Ishikawa (cell line): Measurements from ENCODE around the gene RNF44.

Source experiments
- CEBPB ChIP-seq: IDR thresholded peaks from 2 replicates; pipeline ENCODE4 v1.6.1; 2012
- CREB1 ChIP-seq: IDR thresholded peaks from 2 replicates; pipeline ENCODE4 v1.6.1; 2012; ENCODE audit warnings: low read depth
- EGR1 ChIP-seq: IDR thresholded peaks from 2 replicates; pipeline ENCODE4 v1.6.1; 2012
- EP300 ChIP-seq: IDR thresholded peaks from 2 replicates; pipeline ENCODE4 v1.6.1; 2012; ENCODE audit warnings: borderline replicate concordance
- FOXM1 ChIP-seq: IDR thresholded peaks from 2 replicates; pipeline ENCODE4 v1.6.1; 2012; ENCODE audit warnings: low read depth, borderline replicate concordance
- MAX ChIP-seq: IDR thresholded peaks from 2 replicates; pipeline ENCODE4 v1.6.1; 2012
- NFIC ChIP-seq: IDR thresholded peaks from 2 replicates; pipeline ENCODE4 v1.6.1; 2012
- RAD21 ChIP-seq: IDR thresholded peaks from 2 replicates; pipeline ENCODE4 v1.6.1; 2012; ENCODE audit warnings: low read depth
- REST ChIP-seq: IDR thresholded peaks from 2 replicates; pipeline ENCODE4 v1.6.1; 2012; ENCODE audit warnings: low read depth, mild to moderate bottlenecking
- TAF1 ChIP-seq: IDR thresholded peaks from 2 replicates; pipeline ENCODE4 v1.6.1; 2012; ENCODE audit warnings: low read depth, mild to moderate bottlenecking
- TCF12 ChIP-seq: IDR thresholded peaks from 2 replicates; pipeline ENCODE4 v1.6.1; 2012; ENCODE audit warnings: low read depth
- TEAD4 ChIP-seq: IDR thresholded peaks from 2 replicates; pipeline ENCODE4 v1.6.1; 2012
- YY1 ChIP-seq: IDR thresholded peaks from 2 replicates; pipeline ENCODE4 v1.6.1; 2012; ENCODE audit warnings: low read depth
- ZBTB7A ChIP-seq: IDR thresholded peaks from 2 replicates; pipeline ENCODE4 v1.6.1; 2012; ENCODE audit warnings: low read depth
- TF ChIP-seq, protein P1 (sequence below): IDR thresholded peaks from 2 replicates; pipeline ENCODE4 v1.6.1; 2012

Gene RNF44

GRCh38 chr5:176535101-176535663, 2.0 kb downstream of the RNF44 start:
- no peak for TF ChIP-seq TCF12
- TF ChIP-seq NFIC: no peak
- no peak for TF ChIP-seq MAX
- TF ChIP-seq REST: no peak
- no peak for TF ChIP-seq EGR1
- TF ChIP-seq TAF1: no peak
- no peak for TF ChIP-seq RAD21
- no peak for TF ChIP-seq TEAD4
- no peak for TF ChIP-seq CEBPB
- TF ChIP-seq FOXM1: no peak
- TF ChIP-seq ZBTB7A: no peak
- TF ChIP-seq, protein P1, sequence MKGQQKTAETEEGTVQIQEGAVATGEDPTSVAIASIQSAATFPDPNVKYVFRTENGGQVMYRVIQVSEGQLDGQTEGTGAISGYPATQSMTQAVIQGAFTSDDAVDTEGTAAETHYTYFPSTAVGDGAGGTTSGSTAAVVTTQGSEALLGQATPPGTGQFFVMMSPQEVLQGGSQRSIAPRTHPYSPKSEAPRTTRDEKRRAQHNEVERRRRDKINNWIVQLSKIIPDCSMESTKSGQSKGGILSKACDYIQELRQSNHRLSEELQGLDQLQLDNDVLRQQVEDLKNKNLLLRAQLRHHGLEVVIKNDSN: no peak

- TF ChIP-seq FOXM1 (no peak), EGR1 (no peak), TEAD4 (no peak), RAD21 (no peak), CREB1 (no peak), REST (no peak), ZBTB7A (no peak), NFIC (no peak), TAF1 (no peak), TCF12 (no peak), CEBPB (no peak), YY1 (no peak), MAX (no peak), EP300 (no peak)
- TF ChIP-seq, protein P1: no peak
Observed at GRCh38 chr5:176534640-176535039, 2.6 kb downstream of the RNF44 start.

DNA sequence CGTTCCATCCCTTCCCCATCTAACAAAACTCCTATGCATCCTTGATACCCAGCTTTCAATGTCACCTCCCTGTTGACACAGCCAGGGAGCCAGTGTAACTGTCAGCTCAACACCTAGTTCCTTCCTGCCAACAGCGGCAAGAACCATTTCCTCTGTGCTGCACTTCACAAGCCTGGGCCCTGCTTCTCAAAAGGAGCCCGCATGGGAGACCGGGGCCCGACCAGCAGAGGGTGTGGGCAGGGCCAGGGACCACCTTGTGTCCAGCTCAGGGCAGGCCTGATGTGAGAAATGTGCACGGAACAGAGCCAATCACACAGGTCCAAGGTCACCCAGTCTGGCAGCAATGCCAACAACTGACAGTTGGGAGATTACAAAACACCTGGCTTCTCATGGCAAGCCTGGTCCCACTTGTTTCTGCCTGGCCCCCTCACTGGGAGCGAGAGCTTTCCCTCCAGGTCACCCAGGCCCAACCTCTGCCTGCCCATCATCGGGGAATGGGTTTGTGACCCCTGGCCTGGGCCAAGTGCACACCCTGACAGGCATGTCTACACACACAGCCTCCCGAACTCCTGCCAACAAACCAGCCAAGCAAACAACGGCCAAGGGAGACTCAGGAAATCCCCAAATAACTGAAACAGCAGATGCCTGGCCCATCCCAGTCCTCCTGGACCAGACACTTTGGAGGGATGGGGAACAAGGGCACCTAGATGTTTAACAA, 3.1 kb downstream of the RNF44 start:
- TF ChIP-seq TEAD4 (no peak), EP300 (no peak), TCF12 (no peak), TAF1 (no peak), EGR1 (no peak), CEBPB (no peak), REST (no peak), ZBTB7A (no peak), NFIC (no peak), MAX (no peak), RAD21 (no peak), YY1 (no peak), CREB1 (no peak), FOXM1 (no peak)
- TF ChIP-seq, protein P1: no peak
